LNCaP clone FGC (cell line): Measurements from ENCODE around the gene BUB1B.
"Not testable (repeated sequence)": the region's sequence is repeated elsewhere in the genome, so short reads cannot be mapped to it uniquely, and the experiment has no call there.

ENCODE experiments used
- DNase-seq: peaks from one replicate; pipeline ENCODE4 v3.0.0-alpha.2; 2011; ENCODE audit warnings: low read depth
- H3K4me3 ChIP-seq: 2 replicates; pipeline ENCODE4 v1.5.1; 2011; ENCODE audit warnings: mild to moderate bottlenecking, low read depth, low read length, control low read depth
- CTCF ChIP-seq: IDR thresholded peaks from 2 replicates; pipeline ENCODE4 v1.5.1; 2012; ENCODE audit warnings: mild to moderate bottlenecking; ENCODE audit not compliant: control insufficient read depth, insufficient read depth; ENCODE audit errors: extremely low read depth

The BUB1B gene

GRCh38 chr15:40118473-40118872, 42.4 kb upstream of the BUB1B start:
- no peak for DNase-seq
- TF ChIP-seq CTCF, result no peak
- H3K4me3 ChIP-seq, result no peak overlapping the region

DNA sequence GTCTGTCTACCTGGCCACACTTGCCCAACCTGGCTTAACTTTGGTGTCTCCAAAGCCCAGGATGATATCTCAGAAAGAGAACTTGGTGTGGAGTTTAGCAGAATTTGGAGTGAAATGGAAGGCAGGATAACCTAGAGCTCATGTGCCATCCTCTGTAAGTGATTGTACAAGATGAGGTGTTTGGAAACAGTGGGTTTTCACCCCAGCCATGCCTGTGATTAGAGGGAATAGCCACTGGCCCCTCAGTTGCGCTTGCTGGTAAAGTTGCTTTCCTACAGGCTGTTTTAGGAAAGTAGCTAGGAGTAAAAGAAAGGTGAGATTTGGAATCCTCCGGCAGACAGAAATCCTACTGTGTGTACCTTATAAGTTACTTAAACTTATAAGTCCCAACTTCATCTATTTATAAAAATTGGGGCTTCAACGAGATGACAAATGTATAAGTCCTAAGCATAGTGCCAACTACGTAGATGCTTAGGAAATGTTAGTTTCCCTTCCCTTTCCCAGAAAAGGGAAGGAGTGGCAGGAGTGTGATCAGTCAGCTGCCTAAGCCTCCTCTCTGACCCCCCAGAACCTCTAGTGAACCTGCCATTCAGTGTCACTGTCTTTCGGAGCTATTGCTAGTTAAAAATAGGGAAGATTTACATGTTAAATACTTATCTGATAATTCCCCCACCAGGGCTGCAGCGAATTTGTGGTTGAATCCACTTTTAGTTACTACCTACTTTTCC, 38.8 kb upstream of the BUB1B start:
- no peak for DNase-seq
- H3K4me3 ChIP-seq, result no peak overlapping the region
- no peak for TF ChIP-seq CTCF

GRCh38 chr15:40122989-40123388, 37.9 kb upstream of the BUB1B start:
- H3K4me3 ChIP-seq, DNase-seq: not testable (repeated sequence)

DNA sequence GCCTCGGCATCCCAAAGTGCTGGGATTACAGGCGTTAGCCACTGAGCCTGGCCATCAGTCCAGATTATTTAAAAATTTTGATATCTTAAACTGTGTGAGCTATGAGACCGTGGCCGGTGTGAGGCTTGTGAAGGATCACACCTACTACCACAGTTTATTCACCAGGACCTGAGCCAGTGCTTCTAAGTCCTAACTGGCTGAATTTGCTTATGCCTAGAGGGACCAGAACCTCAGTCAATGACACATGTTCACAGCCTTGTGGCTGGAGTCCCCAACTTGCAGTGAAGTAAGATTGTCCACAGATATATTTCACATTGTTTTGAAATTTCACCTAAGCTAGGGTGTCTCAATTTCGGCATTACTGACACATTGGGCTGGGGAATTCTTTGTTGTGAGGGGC, 37.0 kb upstream of the BUB1B start:
- DNase-seq, H3K4me3 ChIP-seq: not testable (repeated sequence)

DNA sequence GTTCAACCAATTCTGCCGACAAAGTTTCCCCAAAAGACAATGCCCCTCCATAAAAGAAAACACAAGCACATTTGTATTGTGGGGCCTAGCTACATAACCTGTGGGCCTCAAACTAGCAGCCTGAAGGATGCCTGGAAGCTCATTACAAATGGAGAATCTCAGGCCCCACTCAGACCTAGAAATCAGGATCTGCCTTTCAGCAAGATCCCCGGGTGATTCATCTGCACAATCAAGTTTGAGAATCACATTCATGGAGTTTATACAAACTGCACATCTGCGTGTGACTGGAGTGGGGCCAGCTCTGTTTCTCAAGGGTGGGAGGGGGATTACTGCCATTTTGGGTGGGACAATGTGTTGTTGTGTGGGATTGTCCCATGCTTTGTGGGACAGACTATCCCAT, 36.5 kb upstream of the BUB1B start:
- H3K4me3 ChIP-seq, DNase-seq: not testable (repeated sequence)

GRCh38 chr15:40124807-40125285, 36.0 kb upstream of the BUB1B start:
- not testable (repeated sequence) for DNase-seq, H3K4me3 ChIP-seq

- no peak overlapping the region for H3K4me3 ChIP-seq
- no peak for TF ChIP-seq CTCF
Measured at GRCh38 chr15:40125950-40126349, 34.9 kb upstream of the BUB1B start.

GRCh38 chr15:40128766-40129660, 31.9 kb upstream of the BUB1B start:
- TF ChIP-seq CTCF, result no peak
- DNase-seq, result no peak
- no peak overlapping the region for H3K4me3 ChIP-seq

More at GRCh38 chr15:40125950-40126349, 34.9 kb upstream of the BUB1B start:
- no peak for DNase-seq

DNA sequence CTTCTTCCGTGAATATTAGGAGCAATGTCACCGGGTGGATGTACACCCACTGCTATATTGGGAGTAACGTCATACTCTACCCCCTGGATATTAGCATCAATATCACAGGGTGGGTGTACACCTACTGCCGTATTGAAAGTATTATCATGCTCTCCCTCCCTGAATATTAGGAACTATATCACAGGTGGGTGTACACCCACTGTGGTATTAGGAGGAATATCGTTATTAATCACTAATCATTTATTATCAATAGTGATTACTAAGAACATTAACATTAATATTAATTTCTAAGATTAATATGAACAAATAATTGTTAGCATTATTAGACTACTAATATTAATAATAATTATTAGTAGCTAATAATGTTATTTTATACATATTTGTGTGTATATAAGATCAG, 30.8 kb upstream of the BUB1B start:
- TF ChIP-seq CTCF, result no peak

More for the DNA sequence above, 30.8 kb upstream of the BUB1B start:
- no peak overlapping the region for H3K4me3 ChIP-seq
- DNase-seq, result no peak
